HG03520 (cell line): ENCODE data around the gene FREM1.

Source experiments
- ATAC-seq: cut with Tn5 transposase; IDR thresholded peaks from one replicate; pipeline ENCODE4 v1.9.1; 2021; ENCODE audit warnings: mild to moderate bottlenecking, moderate library complexity; ENCODE audit not compliant: unreplicated experiment

The FREM1 gene

GRCh38 chr9:14912859-14913258 is 2.6 kb upstream of the FREM1 start:
- no peak for ATAC-seq

- no peak for ATAC-seq
Observed at GRCh38 chr9:14911046-14911445, 818 bp upstream of the FREM1 start.

- no peak for ATAC-seq
Observed at GRCh38 chr9:14909601-14909960, 647 bp downstream of the FREM1 start.

- ATAC-seq = no peak
Observed at GRCh38 chr9:14909181-14909580, 1.0 kb downstream of the FREM1 start.

- ATAC-seq = no peak
Observed at GRCh38 chr9:14908295-14909180, 1.7 kb downstream of the FREM1 start.

GRCh38 chr9:14907696-14908095 is 2.5 kb downstream of the FREM1 start:
- ATAC-seq = no peak

GRCh38 chr9:14907360-14907685 is 2.9 kb downstream of the FREM1 start:
- no peak for ATAC-seq

- ATAC-seq = no peak
Observed at GRCh38 chr9:14906644-14907359, 3.4 kb downstream of the FREM1 start.

- no peak for ATAC-seq
Observed at GRCh38 chr9:14906000-14906399, 4.2 kb downstream of the FREM1 start.

- no peak for ATAC-seq
Observed at GRCh38 chr9:14903040-14903439, 7.2 kb downstream of the FREM1 start.

- ATAC-seq = no peak
Observed at GRCh38 chr9:14902561-14902960, 7.7 kb downstream of the FREM1 start.

GRCh38 chr9:14899815-14900193 is 10.4 kb downstream of the FREM1 start:
- ATAC-seq = no peak

- no peak for ATAC-seq
Observed at GRCh38 chr9:14899042-14899814, 11.0 kb downstream of the FREM1 start.

- no peak for ATAC-seq
Observed at GRCh38 chr9:14895806-14896205, 14.4 kb downstream of the FREM1 start.

GRCh38 chr9:14893280-14893679 is 16.9 kb downstream of the FREM1 start:
- no peak for ATAC-seq

GRCh38 chr9:14891332-14891731 is 18.9 kb downstream of the FREM1 start:
- ATAC-seq = no peak

- ATAC-seq = no peak
Observed at GRCh38 chr9:14889451-14889850, 20.8 kb downstream of the FREM1 start.

GRCh38 chr9:14888875-14889274 is 21.4 kb downstream of the FREM1 start:
- ATAC-seq = no peak

GRCh38 chr9:14888272-14888671 is 22.0 kb downstream of the FREM1 start:
- no peak for ATAC-seq

- ATAC-seq = no peak
Observed at GRCh38 chr9:14887149-14887548, 23.1 kb downstream of the FREM1 start.

GRCh38 chr9:14883310-14883944 is 26.8 kb downstream of the FREM1 start:
- no peak for ATAC-seq
